ENCODE measurements around the gene FAM118B. TPM values are rescaled to one million over a fixed set of nuclear protein-coding genes. Genes with fewer than 3 reads are reported as not detected.

The FAM118B gene
- total RNA-seq, 2 experiments from 2014 or later: 1.0 to 1.8 TPM

DNA sequence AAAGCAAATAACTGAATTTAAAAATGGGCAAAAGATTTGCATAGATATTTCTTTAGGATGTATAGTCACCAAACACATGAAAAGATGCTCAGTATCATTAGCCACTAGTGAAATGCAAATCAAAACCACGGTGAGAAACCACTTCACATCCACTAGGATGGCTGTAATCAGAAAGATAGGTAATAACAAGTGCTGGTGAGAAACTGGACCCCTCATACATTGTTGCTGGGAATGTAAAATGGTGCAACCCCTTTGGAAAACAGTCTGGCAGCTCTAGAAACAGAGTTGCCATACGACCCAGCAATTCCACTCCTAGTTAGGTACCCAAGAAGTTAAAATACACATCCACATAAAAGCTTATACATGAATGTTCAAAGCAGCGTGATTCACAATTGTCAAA is 16.5 kb upstream of the FAM118B start:
- intact Hi-C loops (cut with DNase I, micrococcal nuclease): loop anchor here in 1 of 2 experiments (10.0 kb wide), 1 partner anchor 570 kb away; the partner anchor contains the start of gene CHEK1
- ChIA-PET POLR2A (no interaction called here), CTCF (interaction anchor here (2.7 kb wide), 1 partner anchor 272 kb away, joined by 10 read pairs; no protein-coding TSS in a partner anchor)
- ATAC-seq (ENCODE audit: poor library complexity) (no peak), DNase-seq (no peak)
- Histone ChIP-seq H3K9me3 (ENCODE audit: control insufficient read depth in 1 of 2, insufficient read depth in 1 of 2, low read length in 2 of 2) (peaks cover 5 to 8% of the 10 kb centered on the region in 2 experiments), H3K36me3 (ENCODE audit: insufficient read depth, low read length) (peaks cover 56% of the 10 kb centered on the region), H3K27me3 (ENCODE audit: control insufficient read depth in 1 of 2, insufficient read depth in 2 of 2, low read length in 2 of 2) (no peaks in the 10 kb centered on the region), H3K27ac (ENCODE audit: low read depth in 1 of 2, low read length in 2 of 2) (no peak overlapping the region), H3K4me1 (ENCODE audit: insufficient read depth, low read length) (no peaks in the 10 kb centered on the region), H3K4me3 (ENCODE audit: low read length) (no peak overlapping the region)
- Mint-ChIP-seq H3K4me3 (no peak overlapping the region), H3K36me3 (ENCODE audit: low read depth) (peaks cover 75% of the 10 kb centered on the region), H3K9me3 (peaks cover 3% of the 10 kb centered on the region), H3K27me3 (no peaks in the 10 kb centered on the region), H3K4me1 (ENCODE audit: low read depth) (no peaks in the 10 kb centered on the region), H3K27ac (no peak overlapping the region)
- TF ChIP-seq CTCF (IDR thresholded peaks at IDR 0.05): no peak

GRCh38 chr11:126197277-126197939 is 14.2 kb upstream of the FAM118B start:
- H3K27ac ChIP-seq (ENCODE audit: low read depth in 1 of 2, low read length in 2 of 2): no peak overlapping the region
- no peak overlapping the region for H3K4me3 Mint-ChIP-seq
- H3K9me3 ChIP-seq (ENCODE audit: control insufficient read depth in 1 of 2, insufficient read depth in 1 of 2, low read length in 2 of 2): peaks cover 5 to 8% of the 10 kb centered on the region in 2 experiments
- intact Hi-C loops (cut with DNase I, micrococcal nuclease): loop anchor here in 1 of 2 experiments (10.0 kb wide), 1 partner anchor 573 kb away; the partner anchor contains the start of gene CHEK1
- ATAC-seq (ENCODE audit: poor library complexity): no peak
- no peaks in the 10 kb centered on the region for H3K4me1 Mint-ChIP-seq (ENCODE audit: low read depth)
- no peak for DNase-seq
- H3K4me1 ChIP-seq (ENCODE audit: insufficient read depth, low read length): no peaks in the 10 kb centered on the region
- peaks cover 89% of the 10 kb centered on the region for H3K36me3 Mint-ChIP-seq (ENCODE audit: low read depth)
- H3K27me3 Mint-ChIP-seq: no peaks in the 10 kb centered on the region
- H3K9me3 Mint-ChIP-seq: peaks cover 3% of the 10 kb centered on the region
- CTCF ChIA-PET: interaction anchor here (0.5 kb wide), 1 partner anchor 573 kb away, joined by 3 read pairs; no protein-coding TSS in a partner anchor
- no peak overlapping the region for H3K27ac Mint-ChIP-seq
- no peak overlapping the region for H3K4me3 ChIP-seq (ENCODE audit: low read length)
- POLR2A ChIA-PET: no interaction called here
- TF ChIP-seq CTCF (IDR thresholded peaks at IDR 0.05): no peak
- H3K27me3 ChIP-seq (ENCODE audit: control insufficient read depth in 1 of 2, insufficient read depth in 2 of 2, low read length in 2 of 2): no peaks in the 10 kb centered on the region
- H3K36me3 ChIP-seq (ENCODE audit: insufficient read depth, low read length): peaks cover 68% of the 10 kb centered on the region

- no peak overlapping the region for H3K4me3 ChIP-seq (ENCODE audit: low read length)
- ChIA-PET CTCF (no interaction called here), POLR2A (no interaction called here)
- ATAC-seq (ENCODE audit: poor library complexity) (no peak), DNase-seq (no peak)
- H3K36me3 ChIP-seq (ENCODE audit: insufficient read depth, low read length): peaks cover 71% of the 10 kb centered on the region
- H3K4me1 ChIP-seq (ENCODE audit: insufficient read depth, low read length): no peaks in the 10 kb centered on the region
- Mint-ChIP-seq H3K4me1 (ENCODE audit: low read depth) (no peaks in the 10 kb centered on the region), H3K27me3 (no peaks in the 10 kb centered on the region), H3K9me3 (peaks cover 3% of the 10 kb centered on the region), H3K27ac (no peak overlapping the region), H3K4me3 (no peak overlapping the region), H3K36me3 (ENCODE audit: low read depth) (peaks cover 98% of the 10 kb centered on the region)
- peaks cover 5 to 8% of the 10 kb centered on the region in 2 experiments for H3K9me3 ChIP-seq (ENCODE audit: control insufficient read depth in 1 of 2, insufficient read depth in 1 of 2, low read length in 2 of 2)
- no peak overlapping the region for H3K27ac ChIP-seq (ENCODE audit: low read depth in 1 of 2, low read length in 2 of 2)
- intact Hi-C loops (cut with DNase I, micrococcal nuclease): loop anchor here in 1 of 2 experiments (10.0 kb wide), 1 partner anchor 574 kb away; the partner anchor contains the start of gene CHEK1
- no peaks in the 10 kb centered on the region for H3K27me3 ChIP-seq (ENCODE audit: control insufficient read depth in 1 of 2, insufficient read depth in 2 of 2, low read length in 2 of 2)
- TF ChIP-seq CTCF (IDR thresholded peaks at IDR 0.05): no peak
Measured at GRCh38 chr11:126198648-126199047, 12.9 kb upstream of the FAM118B start.

Data from CD4-positive, alpha-beta T cell (primary cell).